ENCODE results near the gene DENND1B.

DENND1B gene

GRCh38 chr1:197775282-197776262 is at the start of gene DENND1B:
TSS of gene DENND1B (minus strand) at chr1:197775480. CDS start at chr1:197775155, 325 bp downstream.
- Histone ChIP-seq H3K36me3 (ENCODE audit: control insufficient read depth, insufficient read depth, low read length) (no peaks in the 10 kb centered on the region), H3K9me3 (ENCODE audit: control insufficient read depth, low read length) (no peaks in the 10 kb centered on the region), H3K9ac (ENCODE audit: low read length) (peak within 1 kb of the TSS; percentile 88), H3K4me1 (ENCODE audit: control insufficient read depth, insufficient read depth, low read length) (peaks cover 14% of the 10 kb centered on the region), H3K4me3 (ENCODE audit: low read length) (peak within 1 kb of the TSS; percentile 68), H3K27me3 (ENCODE audit: control insufficient read depth, insufficient read depth, low read length) (no peaks in the 10 kb centered on the region)

- H3K27me3 ChIP-seq (ENCODE audit: control insufficient read depth, insufficient read depth, low read length), result no peaks in the 10 kb centered on the region
- no peaks in the 10 kb centered on the region for H3K9me3 ChIP-seq (ENCODE audit: control insufficient read depth, low read length)
- H3K4me3 ChIP-seq (ENCODE audit: low read length), result no peak overlapping the region
- H3K4me1 ChIP-seq (ENCODE audit: control insufficient read depth, insufficient read depth, low read length), result no peaks in the 10 kb centered on the region
- no peaks in the 10 kb centered on the region for H3K36me3 ChIP-seq (ENCODE audit: control insufficient read depth, insufficient read depth, low read length)
- H3K9ac ChIP-seq (ENCODE audit: low read length), result no peak overlapping the region
These were observed 39.0 kb upstream of the DENND1B start for GRCh38 chr1:197814306-197814705.

GRCh38 chr1:197813741-197814140 is 38.5 kb upstream of the DENND1B start:
- Histone ChIP-seq H3K4me3 (ENCODE audit: low read length) (no peak overlapping the region), H3K9me3 (ENCODE audit: control insufficient read depth, low read length) (no peaks in the 10 kb centered on the region), H3K4me1 (ENCODE audit: control insufficient read depth, insufficient read depth, low read length) (no peaks in the 10 kb centered on the region), H3K36me3 (ENCODE audit: control insufficient read depth, insufficient read depth, low read length) (no peaks in the 10 kb centered on the region), H3K9ac (ENCODE audit: low read length) (no peak overlapping the region), H3K27me3 (ENCODE audit: control insufficient read depth, insufficient read depth, low read length) (no peaks in the 10 kb centered on the region)

GRCh38 chr1:197811769-197812168 is 36.5 kb upstream of the DENND1B start:
- Histone ChIP-seq H3K4me3 (ENCODE audit: low read length) (no peak overlapping the region), H3K27me3 (ENCODE audit: control insufficient read depth, insufficient read depth, low read length) (no peaks in the 10 kb centered on the region), H3K4me1 (ENCODE audit: control insufficient read depth, insufficient read depth, low read length) (peaks cover 9% of the 10 kb centered on the region), H3K9ac (ENCODE audit: low read length) (no peak overlapping the region), H3K36me3 (ENCODE audit: control insufficient read depth, insufficient read depth, low read length) (no peaks in the 10 kb centered on the region), H3K9me3 (ENCODE audit: control insufficient read depth, low read length) (no peaks in the 10 kb centered on the region)

GRCh38 chr1:197810812-197811211 is 35.5 kb upstream of the DENND1B start:
- H3K36me3 ChIP-seq (ENCODE audit: control insufficient read depth, insufficient read depth, low read length), result no peaks in the 10 kb centered on the region
- peaks cover 9% of the 10 kb centered on the region for H3K4me1 ChIP-seq (ENCODE audit: control insufficient read depth, insufficient read depth, low read length)
- H3K27me3 ChIP-seq (ENCODE audit: control insufficient read depth, insufficient read depth, low read length), result no peaks in the 10 kb centered on the region
- H3K9me3 ChIP-seq (ENCODE audit: control insufficient read depth, low read length), result no peaks in the 10 kb centered on the region
- H3K4me3 ChIP-seq (ENCODE audit: low read length), result no peak overlapping the region
- H3K9ac ChIP-seq (ENCODE audit: low read length), result no peak overlapping the region

- no peak overlapping the region for H3K9ac ChIP-seq (ENCODE audit: low read length)
- no peaks in the 10 kb centered on the region for H3K9me3 ChIP-seq (ENCODE audit: control insufficient read depth, low read length)
- no peaks in the 10 kb centered on the region for H3K36me3 ChIP-seq (ENCODE audit: control insufficient read depth, insufficient read depth, low read length)
- H3K4me3 ChIP-seq (ENCODE audit: low read length), result no peak overlapping the region
- no peaks in the 10 kb centered on the region for H3K27me3 ChIP-seq (ENCODE audit: control insufficient read depth, insufficient read depth, low read length)
- H3K4me1 ChIP-seq (ENCODE audit: control insufficient read depth, insufficient read depth, low read length), result peaks cover 9% of the 10 kb centered on the region
These were observed 33.6 kb upstream of the DENND1B start for GRCh38 chr1:197808880-197809279.

GRCh38 chr1:197807739-197808453 is 32.6 kb upstream of the DENND1B start:
- Histone ChIP-seq H3K4me1 (ENCODE audit: control insufficient read depth, insufficient read depth, low read length) (peaks cover 9% of the 10 kb centered on the region), H3K9me3 (ENCODE audit: control insufficient read depth, low read length) (no peaks in the 10 kb centered on the region), H3K36me3 (ENCODE audit: control insufficient read depth, insufficient read depth, low read length) (no peaks in the 10 kb centered on the region), H3K4me3 (ENCODE audit: low read length) (no peak overlapping the region), H3K9ac (ENCODE audit: low read length) (no peak overlapping the region), H3K27me3 (ENCODE audit: control insufficient read depth, insufficient read depth, low read length) (no peaks in the 10 kb centered on the region)

GRCh38 chr1:197807216-197807615 is 31.9 kb upstream of the DENND1B start:
- H3K9ac ChIP-seq (ENCODE audit: low read length), result no peak overlapping the region
- H3K9me3 ChIP-seq (ENCODE audit: control insufficient read depth, low read length), result no peaks in the 10 kb centered on the region
- no peak overlapping the region for H3K4me3 ChIP-seq (ENCODE audit: low read length)
- no peaks in the 10 kb centered on the region for H3K27me3 ChIP-seq (ENCODE audit: control insufficient read depth, insufficient read depth, low read length)
- no peaks in the 10 kb centered on the region for H3K36me3 ChIP-seq (ENCODE audit: control insufficient read depth, insufficient read depth, low read length)
- H3K4me1 ChIP-seq (ENCODE audit: control insufficient read depth, insufficient read depth, low read length), result peaks cover 9% of the 10 kb centered on the region

- Histone ChIP-seq H3K4me1 (ENCODE audit: control insufficient read depth, insufficient read depth, low read length) (peaks cover 9% of the 10 kb centered on the region), H3K27me3 (ENCODE audit: control insufficient read depth, insufficient read depth, low read length) (no peaks in the 10 kb centered on the region), H3K9ac (ENCODE audit: low read length) (no peak overlapping the region), H3K36me3 (ENCODE audit: control insufficient read depth, insufficient read depth, low read length) (no peaks in the 10 kb centered on the region), H3K4me3 (ENCODE audit: low read length) (no peak overlapping the region), H3K9me3 (ENCODE audit: control insufficient read depth, low read length) (no peaks in the 10 kb centered on the region)
These were observed 31.4 kb upstream of the DENND1B start for GRCh38 chr1:197806718-197807117.

GRCh38 chr1:197801684-197802083 is 26.4 kb upstream of the DENND1B start:
- H3K27me3 ChIP-seq (ENCODE audit: control insufficient read depth, insufficient read depth, low read length), result no peaks in the 10 kb centered on the region
- H3K9me3 ChIP-seq (ENCODE audit: control insufficient read depth, low read length), result no peaks in the 10 kb centered on the region
- no peaks in the 10 kb centered on the region for H3K4me1 ChIP-seq (ENCODE audit: control insufficient read depth, insufficient read depth, low read length)
- H3K9ac ChIP-seq (ENCODE audit: low read length), result no peak overlapping the region
- no peaks in the 10 kb centered on the region for H3K36me3 ChIP-seq (ENCODE audit: control insufficient read depth, insufficient read depth, low read length)
- no peak overlapping the region for H3K4me3 ChIP-seq (ENCODE audit: low read length)

GRCh38 chr1:197801111-197801482 is 25.8 kb upstream of the DENND1B start:
- Histone ChIP-seq H3K4me1 (ENCODE audit: control insufficient read depth, insufficient read depth, low read length) (no peaks in the 10 kb centered on the region), H3K9ac (ENCODE audit: low read length) (no peak overlapping the region), H3K27me3 (ENCODE audit: control insufficient read depth, insufficient read depth, low read length) (no peaks in the 10 kb centered on the region), H3K36me3 (ENCODE audit: control insufficient read depth, insufficient read depth, low read length) (no peaks in the 10 kb centered on the region), H3K4me3 (ENCODE audit: low read length) (no peak overlapping the region), H3K9me3 (ENCODE audit: control insufficient read depth, low read length) (no peaks in the 10 kb centered on the region)

Data from mucosa of stomach (tissue), 1 donor.